Measurements from ENCODE around the gene PAQR4.

PAQR4 gene

GRCh38 chr16:3007957-3008689 is 39.0 kb downstream of the PAQR4 start:
- DNase-seq, result no peak

DNA sequence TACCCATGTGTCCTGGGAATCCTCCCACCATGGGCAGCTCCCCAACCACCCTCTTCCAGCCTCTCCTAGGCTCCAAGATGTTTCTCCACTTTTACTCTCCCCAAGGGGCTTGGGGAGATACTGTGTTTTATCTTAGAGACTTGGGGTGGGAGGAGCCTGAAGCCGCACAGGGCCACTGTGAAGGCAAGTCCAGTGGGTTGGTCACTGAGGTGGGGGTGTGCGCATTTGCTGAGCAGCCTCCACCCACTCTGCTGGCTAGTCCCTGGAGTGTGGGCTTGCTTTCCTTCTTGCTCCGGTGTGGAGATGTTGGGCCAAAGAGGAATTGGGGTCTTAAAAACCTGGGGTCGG is 39.5 kb downstream of the PAQR4 start:
- no peak for DNase-seq

DNA sequence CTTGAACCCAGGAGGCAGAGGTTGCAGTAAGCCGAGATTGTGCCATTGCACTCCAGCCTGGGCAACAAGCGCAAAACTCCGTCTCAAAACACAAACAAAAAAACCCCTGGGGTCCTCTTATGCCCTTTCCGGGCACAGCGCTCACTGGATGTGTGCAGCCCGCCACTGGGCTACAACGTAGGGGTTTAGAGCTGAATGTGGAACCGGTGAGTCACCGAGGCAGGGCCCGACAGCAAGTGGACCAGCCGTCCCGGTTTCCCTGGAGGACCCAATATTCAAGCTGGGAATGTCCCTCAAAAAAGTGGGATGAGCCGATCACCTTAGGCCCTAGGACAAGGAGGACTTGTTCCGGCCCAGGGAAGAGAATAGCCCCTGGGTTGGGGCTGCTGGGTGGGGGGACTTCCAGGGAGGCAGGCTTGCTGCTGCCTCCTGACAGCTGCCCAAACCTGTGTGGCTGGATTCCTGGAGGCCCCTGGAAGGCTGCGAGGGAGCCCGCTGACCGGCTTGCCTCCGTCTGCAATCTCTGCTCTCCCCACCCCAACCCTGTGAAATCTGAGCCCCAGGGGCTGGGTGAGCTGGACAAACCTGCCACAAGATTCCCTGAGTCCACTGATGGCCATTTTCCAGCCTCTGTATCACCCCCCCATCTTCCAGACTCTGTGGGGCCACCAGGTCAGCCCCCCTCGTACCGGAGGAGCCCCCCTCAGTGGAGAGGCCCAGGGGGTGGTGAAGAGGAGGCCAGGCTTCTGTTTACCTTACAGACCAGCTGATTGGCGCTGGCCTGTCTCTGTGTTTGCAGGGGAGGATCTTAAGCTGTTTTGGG is 40.6 kb downstream of the PAQR4 start:
- DNase-seq, result no peak

DNA sequence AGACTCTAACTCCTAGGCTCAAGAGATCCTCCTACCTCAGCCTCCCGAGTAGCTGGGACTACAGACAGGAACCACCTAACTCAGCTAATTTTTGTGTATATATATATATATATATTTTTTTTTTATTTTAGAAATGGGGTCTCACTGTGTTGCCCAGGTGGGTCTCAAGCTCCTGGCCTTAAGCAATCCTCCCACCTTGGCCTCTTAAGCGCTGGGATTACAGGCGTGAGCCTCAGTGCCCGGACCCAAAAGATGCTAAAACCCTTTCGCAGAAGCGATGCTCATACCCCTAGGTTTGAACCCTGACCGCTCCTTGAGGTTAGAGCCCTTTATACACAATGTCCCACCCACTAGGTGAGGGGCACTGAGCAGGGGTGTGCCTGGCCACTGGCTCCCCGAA is 41.4 kb downstream of the PAQR4 start:
- no peak for DNase-seq

GRCh38 chr16:3012246-3012645 is 43.1 kb downstream of the PAQR4 start:
- DNase-seq, result no peak

GRCh38 chr16:3012828-3013420 is 43.8 kb downstream of the PAQR4 start, which contains the start of gene CLDN9:
TSS of gene CLDN9 (plus strand) at chr16:3012923. CDS start at chr16:3013363, 440 bp downstream.
- DNase-seq, result no peak

GRCh38 chr16:3013491-3013951 is 44.4 kb downstream of the PAQR4 start:
- no peak for DNase-seq

GRCh38 chr16:3013998-3014690 is 45.0 kb downstream of the PAQR4 start:
- DNase-seq, result no peak

- DNase-seq, result no peak
Measured at GRCh38 chr16:3014971-3015370, 45.8 kb downstream of the PAQR4 start.

GRCh38 chr16:3015865-3016521 is 46.8 kb downstream of the PAQR4 start:
- DNase-seq, result no peak

DNA sequence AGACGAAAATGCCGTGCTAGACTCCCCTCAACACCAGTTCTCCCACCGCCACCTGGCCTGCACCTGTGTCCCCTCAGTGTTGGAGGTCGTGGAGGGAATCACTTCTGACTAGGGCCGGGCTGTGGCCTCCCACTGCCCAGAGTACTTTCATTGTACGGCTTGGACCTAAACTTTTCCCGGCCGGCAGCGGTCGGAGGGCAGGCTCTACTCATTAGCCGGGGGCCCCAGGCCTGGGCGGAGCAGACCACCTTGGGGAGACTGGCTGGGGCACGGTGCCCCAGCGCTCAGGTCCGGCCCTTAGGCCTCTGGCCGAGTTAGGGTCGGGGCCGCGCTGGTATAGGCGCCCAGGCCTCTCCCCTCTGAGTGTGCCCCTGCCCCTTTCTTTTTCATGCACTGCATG is 48.2 kb downstream of the PAQR4 start:
- DNase-seq, result no peak

GRCh38 chr16:3017794-3018506 is 48.8 kb downstream of the PAQR4 start, which contains the start of gene CLDN6:
TSS of gene CLDN6 (minus strand) at chr16:3018183. CDS start at chr16:3016021, 2,162 bp downstream.
- no peak for DNase-seq

DNA sequence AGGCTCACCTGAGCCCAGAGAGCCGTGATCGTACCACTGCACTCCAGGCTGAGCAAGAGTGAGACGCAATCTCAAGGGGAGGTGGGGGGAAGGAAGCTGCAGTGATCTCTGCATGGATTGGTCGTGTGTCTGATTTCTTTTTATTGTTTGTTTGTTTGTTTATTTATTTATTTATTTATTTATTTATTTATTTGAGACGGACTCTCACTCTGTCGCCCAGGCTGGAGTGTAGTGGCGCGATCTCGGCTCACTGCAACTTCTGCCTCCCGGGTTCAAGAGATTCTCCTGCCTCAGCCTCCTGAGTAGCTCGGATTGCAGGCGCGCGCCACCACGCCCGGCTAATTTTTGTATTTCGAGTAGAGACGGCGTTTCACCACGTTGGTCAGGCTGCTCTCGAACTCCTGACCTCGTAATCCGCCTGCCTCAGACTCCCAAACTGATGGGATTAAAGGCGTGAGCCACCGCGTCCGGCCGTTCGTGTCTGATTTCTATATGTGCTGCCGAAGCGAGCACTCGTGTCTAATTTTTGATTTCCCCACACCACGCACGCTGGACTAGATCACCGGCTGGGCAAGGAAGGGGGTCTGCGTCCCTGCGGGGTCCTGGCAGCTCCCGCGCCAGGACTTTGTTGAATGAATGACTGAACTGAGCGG is 50.6 kb downstream of the PAQR4 start:
- DNase-seq, result no peak

GRCh38 chr16:3020247-3020603 is 51.1 kb downstream of the PAQR4 start, which contains the start of gene TNFRSF12A:
TSS of gene TNFRSF12A (plus strand) at chr16:3020368. CDS start at chr16:3020398, 30 bp downstream.
- peak; percentile 17 for DNase-seq

GRCh38 chr16:3020604-3021448 is 51.7 kb downstream of the PAQR4 start:
- peak; percentile 26 for DNase-seq

- DNase-seq, result peak; percentile 19
Measured at GRCh38 chr16:3021449-3022207, 52.5 kb downstream of the PAQR4 start.

DNA sequence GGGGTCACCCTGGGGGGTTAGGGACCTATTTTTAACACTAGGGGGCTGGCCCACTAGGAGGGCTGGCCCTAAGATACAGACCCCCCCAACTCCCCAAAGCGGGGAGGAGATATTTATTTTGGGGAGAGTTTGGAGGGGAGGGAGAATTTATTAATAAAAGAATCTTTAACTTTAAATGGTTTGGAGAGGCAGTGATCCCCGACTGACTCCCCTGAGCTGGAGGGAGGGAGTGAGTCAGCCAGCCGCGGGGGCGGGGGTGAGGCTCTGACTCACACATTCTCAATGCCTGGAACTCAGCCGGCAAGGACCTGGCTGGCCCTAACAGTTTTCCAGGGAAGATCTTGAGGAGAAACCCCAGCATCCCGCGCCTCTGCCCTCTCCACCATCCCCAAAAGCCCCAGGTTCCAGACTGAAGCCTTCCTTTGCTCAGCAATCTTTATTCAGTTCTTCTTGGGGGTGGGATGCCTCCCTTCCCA is 53.1 kb downstream of the PAQR4 start:
- no peak for DNase-seq

DNA sequence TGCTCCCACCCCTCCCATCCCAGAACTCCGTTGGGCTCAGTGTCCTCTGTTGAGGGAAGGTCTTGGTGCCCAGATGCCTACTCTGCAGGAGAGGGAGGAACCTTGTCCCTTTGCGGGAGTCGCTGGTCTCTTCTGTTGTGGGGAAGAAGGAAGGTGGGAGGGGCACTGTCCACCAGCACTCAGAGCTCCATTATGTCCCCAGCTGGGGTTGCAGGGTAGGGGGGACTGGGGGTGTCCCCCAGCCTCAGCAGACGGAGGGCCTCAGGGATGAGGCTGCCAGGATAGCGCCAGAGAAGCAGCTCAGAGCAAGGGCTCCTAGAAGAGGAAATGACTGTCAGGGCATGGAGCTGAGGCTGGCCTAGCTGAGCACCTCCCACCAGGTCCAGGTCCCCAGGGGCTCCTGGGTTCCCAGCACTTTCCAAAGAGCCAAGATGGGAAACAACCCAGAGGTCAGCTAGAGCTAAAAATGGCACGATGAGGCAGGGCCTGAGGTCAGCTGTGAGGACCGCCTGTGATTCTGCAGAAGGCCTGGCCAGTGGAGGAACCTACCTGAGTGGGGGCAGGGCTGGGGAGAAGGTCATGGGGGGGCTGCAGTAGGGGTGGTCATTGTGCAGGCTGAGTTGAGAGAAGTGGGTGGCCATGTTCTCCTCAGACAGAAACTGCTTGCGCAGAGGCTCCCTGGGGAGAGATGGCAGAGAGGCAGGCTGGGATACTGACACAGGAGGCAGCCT is 53.7 kb downstream of the PAQR4 start:
- DNase-seq, result no peak

Data from midbrain (tissue), 1 donor.